Measurements from ENCODE around the gene DTNA. TPM values are rescaled to one million over a fixed set of nuclear protein-coding genes. Genes with fewer than 3 reads are reported as not detected.
"Not testable (repeated sequence)": the region's sequence is repeated elsewhere in the genome, so short reads cannot be mapped to it uniquely, and the experiment has no call there.

Gene DTNA
- total RNA-seq, 3 donors from 2014 or later (not counting 1 experiment from before 2014, with no cell fraction given): 0.33 TPM; not detected in 2

- H3K4me3 ChIP-seq (ENCODE audit: low read length): no peak overlapping the region
- Mint-ChIP-seq H3K4me3 (no peak overlapping the region), H3K4me1 (peaks cover 7 to 8% of the 10 kb centered on the region in 2 donors), H3K27ac (no peak overlapping the region), H3K36me3 (peaks cover 9% of the 10 kb centered on the region), H3K9me3 (peaks cover 3 to 5% of the 10 kb centered on the region in 2 donors), H3K27me3 (ENCODE audit: low read depth in 2 of 2) (peaks cover 22 to 27% of the 10 kb centered on the region in 2 donors)
- no peak for TF ChIP-seq CTCF (IDR thresholded peaks at IDR 0.05)
- peaks cover 3% of the 10 kb centered on the region for H3K27me3 ChIP-seq (ENCODE audit: control insufficient read depth, insufficient read depth, low read length)
- intact Hi-C loops (cut with micrococcal nuclease): no loop called here
- ATAC-seq (no peak), DNase-seq (no peak)
- H3K4me1 ChIP-seq (ENCODE audit: control insufficient read depth, insufficient read depth, low read length): peaks cover 3% of the 10 kb centered on the region
- no peak overlapping the region for H3K27ac ChIP-seq (ENCODE audit: low read length)
- no peaks in the 10 kb centered on the region for H3K9me3 ChIP-seq (ENCODE audit: control insufficient read depth, insufficient read depth, low read length)
- H3K36me3 ChIP-seq (ENCODE audit: control insufficient read depth, insufficient read depth, low read length): no peaks in the 10 kb centered on the region
Measured at GRCh38 chr18:34893239-34893638, 183.1 kb downstream of the DTNA start.

- no peaks in the 10 kb centered on the region for H3K9me3 ChIP-seq (ENCODE audit: control insufficient read depth, insufficient read depth, low read length)
- DNase-seq: no peak
- no peaks in the 10 kb centered on the region for H3K4me1 ChIP-seq (ENCODE audit: control insufficient read depth, insufficient read depth, low read length)
- peaks cover 0 to 5% of the 10 kb centered on the region in 2 donors for H3K27me3 Mint-ChIP-seq (ENCODE audit: low read depth in 2 of 2)
- H3K27me3 ChIP-seq (ENCODE audit: control insufficient read depth, insufficient read depth, low read length): no peaks in the 10 kb centered on the region
- intact Hi-C loops (cut with micrococcal nuclease): no loop called here
- no peak for ATAC-seq
- no peaks in the 10 kb centered on the region for H3K36me3 Mint-ChIP-seq
- TF ChIP-seq CTCF (IDR thresholded peaks at IDR 0.05): no peak
- H3K4me3 Mint-ChIP-seq: no peak overlapping the region
- H3K9me3 Mint-ChIP-seq: no peaks in the 10 kb centered on the region
- no peak overlapping the region for H3K4me3 ChIP-seq (ENCODE audit: low read length)
- H3K27ac Mint-ChIP-seq: no peak overlapping the region
- no peak overlapping the region for H3K27ac ChIP-seq (ENCODE audit: low read length)
- no peaks in the 10 kb centered on the region for H3K36me3 ChIP-seq (ENCODE audit: control insufficient read depth, insufficient read depth, low read length)
- H3K4me1 Mint-ChIP-seq: no peaks in the 10 kb centered on the region
Measured at GRCh38 chr18:34901299-34901698, 191.2 kb downstream of the DTNA start.

GRCh38 chr18:34904994-34905393, 194.9 kb downstream of the DTNA start:
- Histone ChIP-seq H3K4me3 (ENCODE audit: low read length) (no peak overlapping the region), H3K36me3 (ENCODE audit: control insufficient read depth, insufficient read depth, low read length) (no peaks in the 10 kb centered on the region), H3K27ac (ENCODE audit: low read length) (no peak overlapping the region), H3K4me1 (ENCODE audit: control insufficient read depth, insufficient read depth, low read length) (no peaks in the 10 kb centered on the region), H3K27me3 (ENCODE audit: control insufficient read depth, insufficient read depth, low read length) (no peaks in the 10 kb centered on the region), H3K9me3 (ENCODE audit: control insufficient read depth, insufficient read depth, low read length) (no peaks in the 10 kb centered on the region)
- Mint-ChIP-seq H3K4me3 (no peak overlapping the region), H3K9me3 (no peaks in the 10 kb centered on the region), H3K27me3 (ENCODE audit: low read depth in 2 of 2) (peaks cover 0 to 3% of the 10 kb centered on the region in 2 donors), H3K36me3 (no peaks in the 10 kb centered on the region), H3K4me1 (no peaks in the 10 kb centered on the region), H3K27ac (no peak overlapping the region)
- ATAC-seq (no peak), DNase-seq (no peak)
- intact Hi-C loops (cut with micrococcal nuclease): no loop called here
- no peak for TF ChIP-seq CTCF (IDR thresholded peaks at IDR 0.05)
- WGBS (ENCODE audit: insufficient coverage): 23% methylated on average over 2 of the region's 3 CpGs

- H3K36me3 ChIP-seq (ENCODE audit: control insufficient read depth, insufficient read depth, low read length); H3K27me3 Mint-ChIP-seq (ENCODE audit: low read depth in 2 of 2); H3K4me3 ChIP-seq (ENCODE audit: low read length); H3K36me3 Mint-ChIP-seq; H3K27ac Mint-ChIP-seq; intact Hi-C loops (cut with micrococcal nuclease); H3K27me3 ChIP-seq (ENCODE audit: control insufficient read depth, insufficient read depth, low read length); H3K27ac ChIP-seq (ENCODE audit: low read length); ATAC-seq; H3K4me3 Mint-ChIP-seq; DNase-seq; H3K9me3 Mint-ChIP-seq; H3K9me3 ChIP-seq (ENCODE audit: control insufficient read depth, insufficient read depth, low read length); H3K4me1 Mint-ChIP-seq; H3K4me1 ChIP-seq (ENCODE audit: control insufficient read depth, insufficient read depth, low read length): not testable (repeated sequence)
- no CpG with 5 or more reads among the region's 1 CpG for WGBS (ENCODE audit: insufficient coverage)
Measured at GRCh38 chr18:34906985-34907384, 196.9 kb downstream of the DTNA start.

All from natural killer cell (primary cell).